ENCODE measurements around the gene EPS8.

The EPS8 gene

DNA sequence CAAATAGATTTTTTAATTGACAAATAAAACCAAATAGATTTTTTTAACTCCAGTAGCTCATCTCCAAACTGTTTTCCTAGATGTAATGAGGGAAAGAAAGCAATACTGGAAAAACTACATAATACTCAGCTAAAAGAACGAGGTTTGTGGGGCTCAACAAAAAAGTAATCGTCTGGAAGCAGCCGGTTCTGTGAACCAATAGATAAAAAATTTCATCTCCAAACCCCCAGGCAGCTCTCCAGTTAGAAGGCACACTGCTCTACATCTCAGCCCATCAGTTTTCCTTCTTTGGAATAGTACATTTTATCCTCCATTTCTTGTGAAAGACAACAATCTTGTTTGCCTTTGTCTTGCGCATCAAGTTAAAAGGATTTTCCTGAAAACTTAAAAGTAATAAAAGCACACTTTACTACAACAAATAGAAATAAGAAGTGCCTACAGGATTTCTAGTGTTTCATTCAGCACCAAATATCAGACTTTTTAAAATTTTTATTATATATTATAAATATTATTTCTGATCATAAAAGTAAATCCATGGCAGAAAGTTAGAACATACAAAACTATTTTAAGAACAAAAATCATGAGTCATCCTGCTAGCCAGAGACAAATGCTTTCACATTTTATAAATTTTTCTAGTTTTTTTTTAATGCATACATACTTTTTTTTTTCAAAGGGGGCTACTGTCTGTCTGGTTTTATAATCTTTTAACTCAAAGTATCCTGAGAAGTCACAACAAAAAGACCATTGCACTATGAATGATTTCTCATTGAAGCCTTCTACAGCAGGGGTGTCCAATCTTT lies 67.7 kb downstream of the EPS8 start:
- in situ Hi-C loops (cut with MboI; ENCODE audit: low sequenced_read_pairs): no loop called here

- in situ Hi-C loops (cut with MboI; ENCODE audit: low sequenced_read_pairs): no loop called here
Observed at GRCh38 chr12:15720295-15720694, 68.9 kb downstream of the EPS8 start.

- in situ Hi-C loops (cut with MboI; ENCODE audit: low sequenced_read_pairs): no loop called here
Observed at GRCh38 chr12:15719230-15719629, 70.0 kb downstream of the EPS8 start.

DNA sequence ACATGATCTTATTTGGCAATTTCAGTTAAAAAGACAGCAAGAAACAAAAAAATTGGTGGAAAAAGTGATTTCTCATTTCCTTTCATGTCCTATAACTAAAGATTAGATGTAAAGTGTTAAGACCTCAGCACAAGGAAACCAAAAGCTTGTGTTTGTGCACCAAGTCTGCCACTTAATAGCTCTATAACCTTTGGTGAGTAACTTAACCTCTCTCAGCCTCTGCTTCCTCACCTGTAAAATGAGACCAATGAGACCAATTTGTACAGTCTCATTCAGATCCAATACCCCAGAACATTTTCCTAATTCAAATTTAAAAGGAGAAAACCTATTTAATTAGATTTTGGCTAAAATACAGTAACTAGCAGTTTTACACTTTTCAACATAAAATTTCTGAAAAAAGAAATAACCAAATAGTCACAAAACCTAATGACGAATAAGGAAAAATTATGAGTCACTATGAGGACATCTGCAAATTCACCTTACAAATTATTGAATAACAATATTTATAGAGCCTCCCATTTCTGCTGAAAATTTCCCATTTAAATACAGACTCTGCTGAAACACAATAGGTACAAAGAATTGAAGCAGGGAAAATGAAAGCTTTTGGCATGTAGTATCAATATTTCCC lies 71.1 kb downstream of the EPS8 start:
- in situ Hi-C loops (cut with MboI; ENCODE audit: low sequenced_read_pairs): no loop called here

DNA sequence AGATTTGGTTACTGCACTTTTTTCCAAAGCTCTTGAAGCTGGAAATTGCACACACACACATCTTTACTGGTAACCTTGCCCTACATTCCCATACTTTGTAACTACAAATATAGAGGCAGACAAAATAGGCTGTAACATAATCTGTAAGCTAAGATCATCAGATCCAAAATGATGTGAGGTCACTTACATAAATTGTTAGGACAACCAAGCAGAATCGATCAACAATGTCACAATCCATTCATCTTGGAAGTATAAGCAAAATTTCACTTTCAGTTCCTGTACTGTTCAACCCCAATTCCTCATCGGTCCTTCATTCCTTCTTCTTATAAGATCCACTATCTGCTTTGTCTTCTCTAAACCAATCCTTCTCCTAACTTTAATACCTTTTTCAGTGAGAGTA lies 72.6 kb downstream of the EPS8 start:
- in situ Hi-C loops (cut with MboI; ENCODE audit: low sequenced_read_pairs): no loop called here

DNA sequence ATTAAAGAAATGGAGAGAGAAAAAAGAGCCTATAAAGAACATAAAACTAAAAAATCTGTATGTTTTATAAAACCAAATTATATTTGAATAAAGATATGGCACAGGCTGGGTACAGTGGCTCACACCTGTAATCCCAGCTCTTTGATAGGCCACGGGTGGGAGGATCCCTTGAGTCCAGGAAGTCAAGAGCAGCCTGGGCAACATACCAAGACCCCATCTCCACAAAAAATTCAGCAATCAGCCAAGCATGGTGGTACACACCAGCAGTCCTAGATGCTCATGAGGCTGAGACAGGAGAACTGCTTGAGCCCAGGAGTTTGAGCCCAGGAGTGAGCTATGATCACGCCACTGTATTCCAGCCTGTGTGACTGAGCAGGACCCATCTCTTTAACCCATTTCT lies 74.9 kb downstream of the EPS8 start:
- in situ Hi-C loops (cut with MboI; ENCODE audit: low sequenced_read_pairs): no loop called here

DNA sequence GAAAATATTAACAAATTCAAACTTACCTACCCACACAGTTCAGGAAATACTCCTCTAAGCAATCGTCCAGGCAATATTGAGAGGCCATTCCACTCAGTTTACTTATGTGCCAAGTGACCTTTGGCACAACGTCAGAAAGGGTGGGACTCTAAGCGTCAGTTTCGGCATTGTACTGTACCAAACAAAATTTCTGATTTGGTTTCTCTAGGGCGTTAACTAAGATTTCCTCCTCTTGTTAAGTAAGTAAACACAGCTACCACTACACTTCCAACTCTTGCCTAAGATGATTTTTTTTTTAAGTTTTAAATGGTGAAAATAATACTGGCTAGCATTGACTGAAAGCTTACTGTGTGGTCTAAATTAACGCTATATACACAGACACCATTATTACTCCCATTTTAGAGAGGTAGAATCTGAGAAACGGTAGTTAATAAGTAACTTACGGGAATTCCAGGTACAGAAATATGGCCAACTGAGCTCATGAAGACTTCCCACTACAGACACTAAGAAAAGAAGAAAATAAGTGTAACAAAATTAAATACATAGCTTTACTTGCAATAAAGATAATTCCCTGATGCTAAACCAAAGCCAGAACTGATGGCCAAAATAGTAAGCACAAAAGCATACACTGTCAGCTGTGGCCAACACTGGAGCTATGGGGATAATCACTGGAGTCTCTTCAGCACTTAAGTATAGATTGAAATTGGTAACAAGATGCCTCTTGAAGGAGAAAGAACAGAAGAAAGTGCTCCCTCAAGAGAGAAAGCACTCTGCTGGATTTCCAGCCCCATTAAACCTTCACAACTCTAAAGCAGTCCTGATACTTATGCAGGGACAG lies 76.1 kb downstream of the EPS8 start:
- in situ Hi-C loops (cut with MboI; ENCODE audit: low sequenced_read_pairs): no loop called here

GRCh38 chr12:15712160-15712559 lies 77.0 kb downstream of the EPS8 start:
- in situ Hi-C loops (cut with MboI; ENCODE audit: low sequenced_read_pairs): no loop called here

DNA sequence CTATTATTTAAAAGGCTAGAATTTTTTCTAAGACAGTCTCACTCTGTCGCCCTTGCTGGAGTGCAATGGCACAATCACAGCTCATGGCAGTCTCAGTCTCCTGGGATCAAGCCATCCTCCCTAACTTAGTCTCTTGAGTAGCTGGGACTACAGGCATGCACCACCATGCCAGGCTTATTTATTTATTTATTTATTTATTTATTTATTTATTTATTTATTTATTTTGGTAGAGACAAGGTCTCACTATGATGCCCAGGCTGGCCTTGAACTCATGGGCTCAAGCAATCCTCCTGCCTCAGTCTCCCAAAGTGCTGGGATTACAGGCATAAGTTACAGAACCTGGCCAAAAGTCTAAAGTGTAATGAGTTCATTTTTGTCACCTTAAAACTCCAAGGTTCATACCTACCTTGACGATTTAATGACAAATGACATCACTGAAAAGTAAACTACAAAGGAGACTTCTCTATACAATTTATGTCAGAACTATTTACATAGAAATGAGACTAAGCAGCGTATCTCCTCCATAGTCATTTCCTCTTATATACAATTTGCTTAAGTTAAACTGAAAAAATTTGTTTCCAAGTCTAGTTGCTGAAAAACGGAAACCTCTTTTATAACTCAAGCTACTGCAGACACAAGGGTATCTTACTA lies 78.2 kb downstream of the EPS8 start:
- in situ Hi-C loops (cut with MboI; ENCODE audit: low sequenced_read_pairs): no loop called here

DNA sequence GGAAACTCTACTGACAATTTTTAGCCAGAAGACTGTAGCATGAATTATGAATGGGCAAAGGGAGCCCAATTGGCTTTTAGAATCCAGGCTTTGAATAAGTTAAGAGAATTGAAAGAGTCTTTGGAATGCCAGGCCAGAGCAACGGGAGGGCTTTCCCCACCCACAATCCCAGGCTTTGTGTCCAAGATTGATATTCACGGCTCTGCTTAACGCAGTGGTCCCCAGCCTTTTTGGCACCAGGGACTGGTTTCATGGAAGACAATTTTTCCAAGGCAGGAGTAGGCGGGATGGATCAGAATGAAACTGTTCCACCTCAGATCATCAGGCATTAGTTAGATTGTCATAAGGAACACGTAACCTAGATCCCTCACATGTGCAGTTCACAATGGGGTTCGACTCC lies 79.6 kb downstream of the EPS8 start:
- in situ Hi-C loops (cut with MboI; ENCODE audit: low sequenced_read_pairs): no loop called here

DNA sequence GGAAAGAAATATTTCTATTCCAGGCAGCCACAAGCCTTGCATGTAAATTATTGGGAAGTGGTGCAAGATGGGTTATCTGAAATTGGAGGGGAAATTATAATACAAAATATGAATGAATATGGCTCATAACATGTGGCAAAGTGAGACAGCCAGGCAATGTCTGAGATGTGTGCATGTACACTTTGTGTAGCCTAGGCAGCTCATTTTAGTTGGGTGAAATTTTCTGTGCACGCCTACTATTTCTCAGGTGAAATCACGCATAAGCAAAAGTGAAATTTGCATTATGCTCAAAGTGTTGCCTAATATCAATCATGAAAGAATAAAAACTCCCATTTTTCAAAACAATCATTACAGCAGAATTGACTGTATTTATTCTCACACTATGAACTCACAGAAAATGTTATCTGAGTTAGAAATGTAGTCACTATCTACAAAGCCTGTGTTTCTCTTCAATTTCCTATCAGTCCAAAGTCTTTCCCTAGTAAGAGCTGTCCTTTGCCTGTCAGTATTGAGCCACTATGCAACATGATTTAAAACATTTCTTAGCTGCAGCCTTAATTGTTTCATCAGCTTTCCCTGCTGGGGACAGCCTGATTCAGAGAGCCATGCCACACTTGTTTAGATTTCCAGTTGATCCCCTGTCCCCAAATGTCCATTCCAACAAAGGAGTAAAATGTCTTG lies 80.7 kb downstream of the EPS8 start:
- in situ Hi-C loops (cut with MboI; ENCODE audit: low sequenced_read_pairs): no loop called here

DNA sequence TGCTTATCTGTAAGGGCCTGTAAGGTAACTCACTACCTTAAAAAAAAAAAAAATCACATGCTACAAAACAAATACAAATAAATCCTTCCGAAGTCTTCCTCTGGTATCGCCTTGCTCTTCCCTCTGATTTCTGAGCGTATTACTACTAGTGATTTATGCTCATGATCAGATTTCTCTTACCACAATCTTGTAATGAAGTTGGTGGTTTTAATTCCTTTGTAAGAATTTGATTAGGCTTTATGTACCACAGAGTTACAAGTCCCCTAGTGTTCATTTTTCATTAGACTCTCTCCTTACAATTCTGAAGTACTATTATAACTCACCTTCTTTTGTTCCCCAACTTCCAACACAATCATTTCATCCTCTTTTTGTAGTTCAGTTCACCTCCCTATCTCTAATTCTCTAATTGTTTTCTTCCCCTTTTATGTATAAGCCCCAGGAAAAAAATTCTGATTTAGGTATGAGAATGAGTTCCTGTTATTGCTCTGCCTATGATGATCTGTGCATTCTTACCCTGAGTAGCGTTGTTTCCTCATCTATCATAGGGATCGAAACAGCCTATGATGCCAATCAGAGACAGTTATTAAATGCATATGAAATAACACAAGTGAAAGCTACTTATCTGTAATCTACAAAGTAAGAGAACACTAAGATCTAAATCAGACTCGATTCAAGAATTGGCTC lies 81.5 kb downstream of the EPS8 start:
- in situ Hi-C loops (cut with MboI; ENCODE audit: low sequenced_read_pairs): no loop called here

- in situ Hi-C loops (cut with MboI; ENCODE audit: low sequenced_read_pairs): no loop called here
Observed at GRCh38 chr12:15706010-15706676, 83.0 kb downstream of the EPS8 start.

GRCh38 chr12:15705606-15706005 lies 83.6 kb downstream of the EPS8 start:
- in situ Hi-C loops (cut with MboI; ENCODE audit: low sequenced_read_pairs): no loop called here

- in situ Hi-C loops (cut with MboI; ENCODE audit: low sequenced_read_pairs): no loop called here
Observed at GRCh38 chr12:15702276-15702675, 86.9 kb downstream of the EPS8 start.

DNA sequence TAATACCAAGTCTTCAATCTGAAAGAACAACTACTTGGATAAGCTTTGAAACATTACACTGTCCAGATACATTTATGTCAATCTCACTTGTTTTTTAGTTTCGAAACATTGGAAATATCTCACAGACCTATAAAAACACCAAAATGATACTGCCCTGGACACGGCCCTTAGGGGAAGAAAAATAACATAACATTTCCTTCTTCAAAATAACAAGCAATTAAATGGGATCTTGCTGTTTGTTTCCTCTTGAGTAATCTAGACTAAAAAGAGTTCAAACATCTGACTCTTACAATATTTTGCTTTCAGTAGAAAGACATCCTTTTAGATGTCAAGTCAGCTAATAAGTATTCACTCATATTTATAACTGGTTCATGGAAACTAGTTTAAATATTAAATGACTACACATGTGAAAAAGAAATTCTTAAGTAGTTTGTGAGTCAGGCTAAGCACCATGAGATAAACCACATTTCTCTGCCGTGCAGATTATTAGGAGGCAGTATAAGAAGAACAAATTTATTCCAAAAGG lies 87.5 kb downstream of the EPS8 start:
- in situ Hi-C loops (cut with MboI; ENCODE audit: low sequenced_read_pairs): no loop called here

- in situ Hi-C loops (cut with MboI; ENCODE audit: low sequenced_read_pairs): no loop called here
Observed at GRCh38 chr12:15701206-15701605, 88.0 kb downstream of the EPS8 start.

DNA sequence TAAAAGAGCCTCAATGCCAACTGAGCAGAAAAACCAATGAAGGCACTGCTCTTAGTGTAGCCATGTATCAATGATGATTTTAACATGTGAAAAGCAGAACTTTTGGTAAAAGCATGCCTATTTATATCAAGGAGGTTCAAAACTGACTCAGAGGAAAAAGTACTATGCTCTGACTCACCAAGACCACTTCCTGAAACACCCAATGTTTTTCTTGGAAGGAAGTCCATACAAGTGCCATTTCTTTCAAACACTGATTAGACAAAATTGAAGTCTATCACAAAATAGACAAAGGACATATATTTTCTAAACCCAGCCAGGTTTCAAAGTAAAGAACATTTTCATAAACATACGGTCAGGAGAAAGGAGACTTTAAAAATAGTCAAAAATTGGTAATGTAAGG lies 88.6 kb downstream of the EPS8 start:
- in situ Hi-C loops (cut with MboI; ENCODE audit: low sequenced_read_pairs): no loop called here

GRCh38 chr12:15699886-15700285 lies 89.3 kb downstream of the EPS8 start:
- in situ Hi-C loops (cut with MboI; ENCODE audit: low sequenced_read_pairs): no loop called here

Data from HL-60/S4 (cell line).